Measurements from ENCODE around the gene HARBI1.

The HARBI1 gene

DNA sequence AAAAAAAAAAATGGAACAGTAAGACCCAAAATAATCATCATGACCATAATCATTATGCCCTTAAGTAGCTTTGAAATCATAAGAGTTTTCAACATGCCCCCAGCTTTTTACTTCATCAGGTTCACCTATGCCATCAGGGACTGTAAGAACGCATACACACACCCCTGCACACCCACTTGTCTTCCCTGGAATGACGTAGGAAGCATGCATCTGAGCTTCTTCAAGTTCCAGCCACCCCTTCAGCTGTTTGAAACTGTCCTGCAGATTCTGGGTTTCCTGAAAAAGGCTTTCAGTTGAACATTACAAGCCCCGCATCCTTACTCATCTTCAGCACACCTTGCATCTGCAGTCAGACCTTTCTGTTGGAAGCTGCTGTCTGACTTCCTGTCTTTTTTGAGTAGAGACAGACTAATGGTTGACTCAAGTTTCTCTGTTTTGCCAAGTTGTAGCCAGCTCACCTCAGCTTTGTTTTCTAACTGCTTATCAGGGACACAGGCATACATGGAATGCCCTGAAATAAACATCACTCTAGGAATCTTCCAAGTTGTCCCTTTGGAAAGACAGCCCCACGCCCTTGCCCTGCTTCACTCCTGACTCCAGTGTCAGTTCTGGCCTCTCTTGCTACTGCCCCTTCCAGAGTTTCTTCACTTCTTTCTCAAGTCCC, 46.4 kb upstream of the HARBI1 start:
- no peaks in the 10 kb centered on the region for H3K79me2 ChIP-seq
- H3K4me1 ChIP-seq = peaks cover 11% of the 10 kb centered on the region
- H3K4me2 ChIP-seq (ENCODE audit: low read length) = no peak overlapping the region
- no peak for TF ChIP-seq CTCF (IDR thresholded peaks at IDR 0.05)
- no peaks in the 10 kb centered on the region for H3K9me3 ChIP-seq (ENCODE audit: control insufficient read depth, low read length)
- no peaks in the 10 kb centered on the region for H3K36me3 ChIP-seq (ENCODE audit: control insufficient read depth, insufficient read depth, low read length)
- peak overlapping the region; percentile 86 for H3K27ac ChIP-seq
- no peaks in the 10 kb centered on the region for H3K27me3 ChIP-seq (ENCODE audit: control insufficient read depth, insufficient read depth, low read length)
- no peak overlapping the region for H2AFZ ChIP-seq
- H3K4me3 ChIP-seq (ENCODE audit: low read depth, low read length) = no peak overlapping the region
- no peak overlapping the region for H3K9ac ChIP-seq

DNA sequence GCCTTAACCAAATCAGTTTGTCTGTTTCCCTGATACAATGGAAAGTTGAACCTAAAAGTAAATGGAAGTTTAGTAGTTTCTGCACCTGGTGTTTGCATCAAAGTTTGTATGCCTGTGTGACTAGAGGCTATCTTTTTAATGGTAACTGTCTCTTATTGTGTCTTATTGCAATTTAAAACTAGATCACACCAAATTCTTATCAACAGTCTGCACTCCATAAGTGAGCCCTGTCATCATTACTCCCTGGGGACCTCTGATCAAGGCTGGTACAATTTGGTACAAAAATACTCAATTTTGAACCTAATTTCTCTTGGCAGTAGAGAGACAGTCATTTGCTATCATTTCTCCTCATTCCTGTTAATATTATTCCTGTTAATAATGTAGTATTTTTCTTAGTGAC, 45.3 kb upstream of the HARBI1 start:
- H3K27ac ChIP-seq = no peak overlapping the region

GRCh38 chr11:46661836-46662235, 44.8 kb upstream of the HARBI1 start:
- H2AFZ ChIP-seq = no peak overlapping the region

More for the DNA sequence above, 45.3 kb upstream of the HARBI1 start:
- Histone ChIP-seq H3K36me3 (ENCODE audit: control insufficient read depth, insufficient read depth, low read length) (no peaks in the 10 kb centered on the region), H3K4me2 (ENCODE audit: low read length) (no peak overlapping the region), H3K9me3 (ENCODE audit: control insufficient read depth, low read length) (no peaks in the 10 kb centered on the region), H3K4me1 (peaks cover 11% of the 10 kb centered on the region), H3K79me2 (no peaks in the 10 kb centered on the region), H3K9ac (no peak overlapping the region), H3K4me3 (ENCODE audit: low read depth, low read length) (no peak overlapping the region), H2AFZ (no peak overlapping the region), H3K27me3 (ENCODE audit: control insufficient read depth, insufficient read depth, low read length) (no peaks in the 10 kb centered on the region)
- no peak for TF ChIP-seq CTCF (IDR thresholded peaks at IDR 0.05)

GRCh38 chr11:46659908-46660307, 42.9 kb upstream of the HARBI1 start:
- Histone ChIP-seq H3K27me3 (ENCODE audit: control insufficient read depth, insufficient read depth, low read length) (no peaks in the 10 kb centered on the region), H3K4me2 (ENCODE audit: low read length) (no peak overlapping the region), H3K9me3 (ENCODE audit: control insufficient read depth, low read length) (no peaks in the 10 kb centered on the region), H2AFZ (no peak overlapping the region), H3K27ac (no peak overlapping the region), H3K4me1 (peaks cover 6% of the 10 kb centered on the region), H3K36me3 (ENCODE audit: control insufficient read depth, insufficient read depth, low read length) (no peaks in the 10 kb centered on the region), H3K9ac (no peak overlapping the region), H3K4me3 (ENCODE audit: low read depth, low read length) (no peak overlapping the region), H3K79me2 (no peaks in the 10 kb centered on the region)
- TF ChIP-seq CTCF (IDR thresholded peaks at IDR 0.05) = no peak

More at GRCh38 chr11:46661836-46662235, 44.8 kb upstream of the HARBI1 start:
- Histone ChIP-seq H3K4me1 (peaks cover 11% of the 10 kb centered on the region), H3K9me3 (ENCODE audit: control insufficient read depth, low read length) (no peaks in the 10 kb centered on the region), H3K4me3 (ENCODE audit: low read depth, low read length) (no peak overlapping the region), H3K36me3 (ENCODE audit: control insufficient read depth, insufficient read depth, low read length) (no peaks in the 10 kb centered on the region), H3K27me3 (ENCODE audit: control insufficient read depth, insufficient read depth, low read length) (no peaks in the 10 kb centered on the region), H3K79me2 (no peaks in the 10 kb centered on the region), H3K4me2 (ENCODE audit: low read length) (no peak overlapping the region), H3K27ac (no peak overlapping the region), H3K9ac (no peak overlapping the region)
- no peak for TF ChIP-seq CTCF (IDR thresholded peaks at IDR 0.05)

- H3K27ac ChIP-seq = no peak overlapping the region
These were observed 41.2 kb upstream of the HARBI1 start for GRCh38 chr11:46658259-46658658.

More at GRCh38 chr11:46658259-46658658, 41.2 kb upstream of the HARBI1 start:
- H3K9me3 ChIP-seq (ENCODE audit: control insufficient read depth, low read length) = no peaks in the 10 kb centered on the region
- H2AFZ ChIP-seq = no peak overlapping the region
- no peaks in the 10 kb centered on the region for H3K27me3 ChIP-seq (ENCODE audit: control insufficient read depth, insufficient read depth, low read length)
- no peak for TF ChIP-seq CTCF (IDR thresholded peaks at IDR 0.05)
- no peak overlapping the region for H3K4me2 ChIP-seq (ENCODE audit: low read length)
- H3K9ac ChIP-seq = no peak overlapping the region
- no peak overlapping the region for H3K4me3 ChIP-seq (ENCODE audit: low read depth, low read length)
- no peaks in the 10 kb centered on the region for H3K36me3 ChIP-seq (ENCODE audit: control insufficient read depth, insufficient read depth, low read length)
- H3K79me2 ChIP-seq = peaks cover 5% of the 10 kb centered on the region
- no peaks in the 10 kb centered on the region for H3K4me1 ChIP-seq

Measured in parathyroid adenoma (tissue), 2 donors.